C4-2B (cell line): ENCODE results near the gene MLLT3.

ENCODE experiments used
- H3K27ac ChIP-seq: fragments of 450-650 bp; 2 replicates; pipeline ENCODE4 v1.5.1; 2017
- CTCF ChIP-seq: fragments of 450-650 bp; conservative IDR thresholded peaks from 2 replicates; pipeline ENCODE4 v1.5.1; 2017; ENCODE audit warnings: mild to moderate bottlenecking
- ZFX ChIP-seq: fragments of 450-650 bp; IDR thresholded peaks from 2 replicates; pipeline ENCODE4 v1.6.1; 2017

MLLT3 gene

GRCh38 chr9:20373263-20373662 lies 249.0 kb downstream of the MLLT3 start:
- no peak overlapping the region for H3K27ac ChIP-seq
- TF ChIP-seq ZFX (no peak), CTCF (no peak)

- H3K27ac ChIP-seq, result no peak overlapping the region
- TF ChIP-seq ZFX (no peak), CTCF (peak; percentile 23)
Observed at GRCh38 chr9:20369391-20369790, 252.9 kb downstream of the MLLT3 start.

- H3K27ac ChIP-seq, result no peak overlapping the region
- TF ChIP-seq ZFX, result no peak
- TF ChIP-seq CTCF, result no peak
Observed at GRCh38 chr9:20367855-20368254, 254.4 kb downstream of the MLLT3 start.

GRCh38 chr9:20364959-20365358 lies 257.3 kb downstream of the MLLT3 start:
- H3K27ac ChIP-seq, result no peak overlapping the region
- TF ChIP-seq ZFX, result no peak
- TF ChIP-seq CTCF, result no peak

- no peak for TF ChIP-seq ZFX
- TF ChIP-seq CTCF, result no peak
- H3K27ac ChIP-seq, result no peak overlapping the region
Observed at GRCh38 chr9:20363233-20363632, 259.1 kb downstream of the MLLT3 start.

- no peak overlapping the region for H3K27ac ChIP-seq
- TF ChIP-seq ZFX (no peak), CTCF (no peak)
Observed at GRCh38 chr9:20361656-20362570, 260.4 kb downstream of the MLLT3 start.

- H3K27ac ChIP-seq, result no peak overlapping the region
- no peak for TF ChIP-seq ZFX
- no peak for TF ChIP-seq CTCF
Observed at GRCh38 chr9:20361229-20361628, 261.1 kb downstream of the MLLT3 start.
